Hematopoietic multipotent progenitor cell treated with erythropoietin and hydrocortisone succinate and interleukin-3 and kit ligand, for 17 days (in vitro differentiated cells): Measurements from ENCODE around the gene FRMPD4.
"Not testable (repeated sequence)": the region's sequence is repeated elsewhere in the genome, so short reads cannot be mapped to it uniquely, and the experiment has no call there.

ENCODE experiments used
- DNase-seq: peaks from one replicate; pipeline ENCODE4 v3.0.0-alpha.2; 2015; ENCODE audit warnings: low spot score

Gene FRMPD4

DNA sequence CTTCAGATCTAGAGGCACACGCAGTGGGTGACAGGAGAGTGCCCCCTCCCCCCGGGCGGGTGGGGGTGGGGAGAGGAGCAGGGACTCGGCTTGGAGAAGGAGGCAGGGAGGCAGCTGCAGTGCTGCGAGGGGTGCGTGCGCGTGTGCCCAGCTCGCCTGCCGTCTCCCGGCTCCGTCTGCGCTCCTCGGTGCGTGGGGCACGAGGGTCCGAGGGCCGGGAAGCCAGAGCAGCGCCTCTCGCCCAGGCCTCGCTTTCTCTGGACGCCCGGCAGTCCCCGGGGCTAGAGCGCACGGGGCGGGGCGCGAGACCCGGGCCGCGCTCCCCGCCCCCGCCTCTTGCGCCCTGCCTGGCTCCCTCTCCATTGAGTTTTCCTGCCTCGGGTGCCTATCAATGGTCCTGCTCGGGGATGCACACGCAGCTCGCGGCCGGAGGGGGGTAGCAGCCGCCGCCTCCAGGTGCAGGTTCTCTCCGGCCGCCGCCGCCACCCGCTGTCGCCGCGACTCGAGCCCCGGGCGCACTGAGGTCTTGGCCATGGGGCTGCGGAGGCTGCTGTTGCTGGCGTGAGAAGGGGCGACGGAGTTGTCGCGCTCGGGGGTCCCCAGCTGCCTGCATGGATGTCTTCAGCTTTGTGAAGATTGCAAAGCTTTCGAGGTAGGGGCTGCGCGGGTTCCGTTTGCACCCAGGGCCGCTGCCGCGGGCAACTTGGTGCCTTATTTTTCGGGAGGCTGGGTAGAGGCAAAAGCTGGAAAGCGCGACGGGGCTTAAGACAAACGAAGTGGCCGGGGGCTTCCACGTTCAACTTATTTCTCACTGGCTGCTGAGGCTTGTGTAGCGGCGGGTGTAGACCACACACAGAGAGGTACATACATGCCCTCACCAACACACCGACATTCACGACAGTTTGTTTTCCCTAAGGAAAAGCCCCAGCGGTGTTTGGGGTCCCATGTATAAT lies at the start of gene FRMPD4:
Gene FRMPD4, plus strand, starts transcription at position 113 of the 953 bp plus-strand sequence. Its CDS starts 499 bp downstream, at position 612.
- no peak for DNase-seq

DNA sequence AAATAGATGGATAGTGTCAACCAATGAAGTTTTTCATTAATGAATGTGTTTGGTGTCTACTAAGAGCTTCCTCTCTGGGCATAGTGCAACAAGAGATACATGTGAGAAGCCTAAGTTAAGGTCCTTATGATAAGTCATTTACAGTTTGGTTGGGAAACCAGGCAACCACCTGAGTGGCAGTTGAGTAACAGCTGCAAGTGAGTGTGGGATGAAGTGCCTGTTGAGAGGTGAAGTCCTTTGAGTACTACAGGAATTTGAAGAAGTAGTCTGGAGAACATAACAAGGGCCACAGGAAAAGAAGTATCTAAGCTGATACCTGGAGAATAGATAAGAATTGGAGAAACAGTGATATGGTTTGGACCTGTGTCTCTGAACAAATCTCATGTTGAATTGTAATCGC lies 48.5 kb upstream of the FRMPD4 start:
- DNase-seq: no peak

DNA sequence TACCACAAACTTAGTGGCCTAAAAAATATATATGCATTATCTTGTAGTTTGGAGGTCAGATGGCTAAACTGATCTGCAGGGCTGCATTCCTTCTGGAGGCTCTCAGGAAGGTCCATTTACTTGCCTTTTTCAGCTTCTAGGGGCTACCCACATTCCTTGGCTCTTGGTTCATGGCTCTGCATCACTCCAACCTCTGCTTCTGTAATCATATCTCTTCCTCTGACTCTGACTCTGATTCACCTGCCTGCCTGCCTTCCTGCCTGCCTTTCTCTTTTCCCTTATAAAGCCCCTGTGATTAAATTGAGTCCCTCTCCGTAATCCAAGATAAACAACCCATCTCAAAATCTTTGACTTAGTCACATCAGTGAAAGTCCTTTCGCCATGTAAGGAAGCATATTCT lies 25.0 kb upstream of the FRMPD4 start:
- DNase-seq: no peak

DNA sequence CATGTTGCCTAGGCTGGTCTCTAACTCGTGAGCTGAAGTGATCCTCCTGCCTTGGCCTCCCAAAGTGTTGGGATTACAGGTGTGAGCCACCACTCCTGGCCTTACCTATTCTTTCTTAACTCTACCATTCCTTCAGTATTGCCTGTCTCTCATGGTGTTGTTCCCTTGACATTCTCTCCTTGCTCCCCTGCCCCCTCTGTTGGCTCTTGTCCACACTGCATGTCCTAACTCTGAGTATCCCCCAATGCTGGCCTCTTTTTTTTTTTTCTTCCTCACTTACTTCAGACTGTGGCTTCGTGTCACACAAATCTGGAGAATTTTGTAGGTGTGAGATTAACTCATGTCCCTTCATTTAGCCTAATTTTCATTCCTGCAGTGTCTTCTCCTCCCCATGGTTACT lies 22.9 kb upstream of the FRMPD4 start:
- DNase-seq: no peak

DNA sequence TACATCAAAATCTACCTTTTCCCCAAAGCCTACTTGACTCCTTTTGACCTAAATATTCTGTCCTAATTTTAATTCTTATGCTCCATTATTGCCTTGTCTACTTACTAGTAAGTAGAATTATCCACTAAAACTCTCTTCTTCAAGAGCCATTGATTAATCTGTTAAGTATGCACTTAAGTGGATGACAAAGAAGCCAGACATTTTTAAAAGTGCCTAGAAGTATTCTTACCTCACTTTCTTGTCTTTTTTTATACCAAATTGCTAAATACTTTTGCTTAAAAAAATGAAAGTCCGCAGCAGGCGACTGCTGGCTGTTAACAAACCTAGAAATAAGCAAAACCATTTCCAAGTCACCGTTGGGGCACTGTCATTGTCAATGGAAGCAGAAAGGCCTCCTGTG lies 20.1 kb upstream of the FRMPD4 start:
- no peak for DNase-seq

DNA sequence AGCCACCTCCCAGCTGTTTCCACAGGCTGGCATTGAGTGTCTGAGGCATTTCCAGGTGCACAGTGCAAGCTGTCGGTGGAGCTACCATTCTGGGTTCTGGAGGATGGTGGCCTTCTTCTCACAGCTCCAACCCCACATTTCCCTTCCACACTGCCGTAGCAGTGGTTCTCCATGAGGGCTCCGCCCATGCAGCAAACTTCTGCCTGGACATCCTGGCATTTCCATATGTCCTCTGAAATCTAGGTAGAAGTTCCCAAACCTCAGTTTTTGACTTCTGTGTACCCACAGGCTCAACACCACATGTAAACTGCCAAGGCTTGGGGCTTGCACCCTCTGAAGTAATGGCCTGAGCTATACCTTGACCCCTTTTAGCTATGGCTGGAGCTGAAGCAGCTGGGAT lies 10.3 kb upstream of the FRMPD4 start:
- no peak for DNase-seq

DNA sequence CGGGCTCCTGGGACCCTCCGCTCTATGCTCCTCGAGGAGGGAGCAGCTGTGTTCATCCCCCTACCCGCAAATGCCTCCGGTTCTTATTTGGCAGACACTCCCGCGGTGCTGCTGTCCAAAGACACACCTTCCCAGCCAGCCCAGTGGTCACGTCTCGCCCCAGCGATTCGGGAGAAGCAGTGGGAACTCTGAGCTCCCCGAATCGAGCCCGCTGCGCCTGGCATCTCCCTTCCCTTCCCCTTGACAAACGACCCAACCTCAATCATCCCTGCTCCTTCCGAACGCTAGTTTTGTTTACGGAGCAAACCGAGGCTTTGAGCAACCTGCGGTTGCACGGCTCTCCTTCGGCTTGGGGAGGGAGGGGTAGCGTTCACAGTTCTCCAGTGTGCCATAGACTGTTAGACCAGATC lies 317 bp upstream of the FRMPD4 start:
- no peak for DNase-seq

DNA sequence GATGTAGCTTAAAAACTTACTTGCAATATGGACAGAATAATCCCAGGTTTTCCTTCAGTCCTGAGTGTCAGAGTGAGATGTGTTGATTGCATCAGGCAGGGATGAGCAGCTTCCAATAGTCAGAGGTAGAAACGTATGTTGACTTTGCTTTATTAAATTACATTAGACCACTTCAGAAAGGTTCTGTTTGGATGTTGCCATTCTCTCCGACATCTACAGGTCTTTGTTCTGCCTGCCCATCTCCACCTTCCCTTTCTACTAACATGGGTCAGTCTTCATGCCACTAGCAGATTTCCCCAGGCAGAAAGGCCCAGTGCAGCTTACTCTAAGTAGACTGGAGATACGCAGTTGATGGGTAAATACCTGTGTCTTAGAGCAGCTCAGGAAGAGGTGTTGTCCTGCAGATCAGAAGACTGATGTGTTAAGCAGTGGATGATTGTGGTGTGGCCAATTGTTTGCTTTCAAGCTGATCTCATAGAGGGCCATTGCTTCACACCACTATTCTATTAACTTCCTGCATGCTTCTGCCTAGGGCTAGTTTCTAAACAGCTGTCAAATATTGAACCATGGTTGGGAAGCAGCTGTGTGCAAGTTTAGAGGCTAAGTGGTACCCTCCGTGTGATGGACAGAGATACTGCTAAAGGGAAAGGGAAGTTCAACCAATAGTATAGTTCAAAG lies 1.8 kb downstream of the FRMPD4 start:
- DNase-seq: no peak

DNA sequence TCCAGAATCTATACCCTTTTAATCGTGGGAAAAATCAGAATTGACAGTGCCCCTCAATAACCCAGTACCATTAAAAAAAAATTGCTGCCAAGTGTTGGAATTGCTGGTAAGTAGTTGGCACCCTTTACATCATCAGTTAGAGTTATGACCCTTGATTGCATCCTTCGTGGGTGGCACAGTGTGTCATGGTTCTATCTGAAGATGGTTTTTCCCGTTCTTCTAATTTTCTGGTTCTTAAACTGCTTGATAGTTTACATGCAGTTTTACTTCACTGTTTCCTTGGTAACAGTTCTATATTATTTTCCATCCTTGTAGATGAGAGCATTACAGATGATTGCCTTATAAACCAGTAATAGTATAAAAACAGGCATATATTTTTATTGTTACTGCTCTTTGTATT lies 3.2 kb downstream of the FRMPD4 start:
- DNase-seq: no peak

DNA sequence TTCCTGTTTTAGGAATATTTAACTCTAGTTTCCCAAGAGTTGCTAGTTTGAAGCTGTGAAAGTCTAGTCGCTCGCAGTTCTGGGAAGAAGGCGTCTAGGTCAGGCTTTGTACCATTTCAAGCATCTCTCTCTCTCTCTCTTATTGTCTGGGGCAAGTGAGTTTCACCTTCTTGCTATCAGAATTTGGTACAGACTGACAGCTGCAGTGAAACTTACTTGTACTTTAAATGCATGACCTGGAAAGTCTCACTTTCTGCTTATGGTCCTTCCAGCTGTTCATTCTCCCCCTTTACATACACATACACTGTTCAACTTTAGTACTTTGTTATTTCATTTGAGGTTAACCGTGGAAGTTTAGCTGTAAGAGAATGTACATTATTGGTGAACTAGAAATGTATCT lies 4.4 kb downstream of the FRMPD4 start:
- no peak for DNase-seq

DNA sequence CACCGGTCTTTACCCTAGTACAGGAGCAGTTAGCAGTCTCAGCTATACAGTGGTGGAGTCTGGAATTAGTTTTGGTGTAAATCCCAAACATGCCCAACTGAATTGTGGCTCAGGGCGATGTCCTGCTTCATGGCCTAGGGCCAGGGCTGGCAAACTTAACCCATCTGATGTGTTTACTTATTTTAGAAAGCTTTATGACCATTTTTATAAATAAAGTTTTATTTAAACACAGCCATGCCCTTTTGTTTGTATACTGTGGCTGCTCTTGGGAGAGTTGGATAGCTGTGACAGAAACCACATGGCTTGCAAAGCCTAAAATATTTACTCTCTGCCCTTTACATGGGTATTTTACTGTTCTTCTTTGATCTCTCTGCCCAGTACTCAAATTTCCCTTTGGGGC lies 7.1 kb downstream of the FRMPD4 start:
- DNase-seq: no peak

DNA sequence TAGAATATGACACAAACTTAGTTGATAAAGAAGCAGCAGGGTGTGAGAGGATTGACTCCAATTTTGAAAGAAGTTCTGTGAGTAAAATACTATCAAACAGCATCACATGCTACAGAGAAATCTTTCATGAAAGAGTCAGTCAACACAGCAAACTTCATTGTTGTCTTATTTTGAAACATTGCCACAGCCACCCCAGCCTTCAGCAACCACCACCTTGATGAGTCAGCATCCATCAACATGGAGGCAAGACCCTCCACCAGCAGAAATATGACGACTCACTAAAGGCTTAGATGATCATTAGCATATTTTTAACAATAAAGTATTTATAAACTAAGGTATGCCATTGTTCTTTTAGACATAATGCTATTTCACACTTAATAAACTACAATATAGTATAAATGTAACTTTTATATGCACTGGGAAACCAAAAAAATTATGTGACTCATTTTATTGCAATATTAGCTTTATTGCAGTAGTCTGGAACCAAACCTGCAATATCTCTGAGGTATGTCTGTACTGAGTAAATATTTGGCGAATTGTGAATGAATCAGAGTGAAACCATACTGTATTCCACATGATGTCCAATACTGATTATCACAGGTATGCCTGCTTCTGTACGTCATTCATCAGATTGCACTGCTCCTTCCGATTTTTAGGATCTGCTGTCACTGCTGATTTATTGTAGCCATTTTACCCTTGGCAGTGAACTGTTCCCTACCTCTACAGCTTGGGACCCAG lies 11.6 kb downstream of the FRMPD4 start:
- no peak for DNase-seq

DNA sequence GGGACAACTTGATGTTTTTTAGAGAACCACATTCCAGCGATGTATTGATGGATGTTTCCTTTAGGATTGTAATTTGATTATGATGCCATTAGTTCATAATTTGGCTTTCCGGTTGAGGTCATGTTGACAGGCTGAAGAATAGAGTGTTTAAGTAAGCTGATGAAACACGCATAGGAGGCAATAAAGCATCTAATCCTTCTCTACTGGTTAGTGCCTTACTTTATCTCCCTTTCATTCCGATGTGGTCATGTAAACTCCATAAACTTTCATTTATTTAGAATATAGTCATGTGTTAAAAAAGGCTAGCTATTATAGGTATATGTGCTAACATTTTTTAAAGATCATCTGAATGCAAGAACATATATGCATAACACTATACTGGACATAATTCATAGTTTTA lies 15.0 kb downstream of the FRMPD4 start:
- DNase-seq: no peak

DNA sequence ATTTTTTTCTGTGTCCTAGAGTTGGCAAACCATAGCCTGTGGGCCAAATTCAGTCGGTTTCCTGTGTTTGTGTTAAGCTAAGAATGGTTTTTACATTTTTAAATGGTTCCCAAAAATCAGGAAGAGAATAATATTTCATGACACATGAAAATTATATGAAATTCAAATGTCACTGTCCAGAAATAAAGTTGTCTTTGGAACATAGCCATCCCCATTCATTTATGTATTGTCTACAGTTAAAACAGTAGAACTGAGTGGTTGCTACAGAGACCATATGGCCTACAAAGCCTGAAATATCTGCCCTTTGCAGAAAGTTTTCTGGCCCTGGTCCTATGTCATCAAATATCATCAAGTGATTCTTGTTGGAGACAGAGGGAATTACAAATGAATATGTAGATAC lies 15.5 kb downstream of the FRMPD4 start:
- DNase-seq: no peak

DNA sequence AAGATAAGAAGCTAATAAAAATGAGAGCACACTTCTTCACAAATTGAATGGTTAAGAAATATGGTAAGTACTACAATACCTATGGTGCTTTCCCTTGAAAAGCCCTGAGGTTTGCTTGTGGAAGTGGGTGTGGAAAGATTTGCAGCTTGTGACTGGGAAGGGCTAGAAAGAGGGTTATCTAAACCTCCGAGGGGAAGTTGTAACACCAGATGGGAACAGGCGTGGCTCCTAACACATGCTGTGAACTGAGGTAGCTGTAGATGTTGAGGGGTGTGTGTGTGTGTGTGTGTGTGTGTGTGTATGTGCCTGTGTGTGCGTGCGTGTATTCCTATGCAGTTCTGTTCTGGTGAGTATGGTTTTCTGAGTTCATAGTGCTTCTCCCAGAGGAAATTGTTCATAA lies 21.5 kb downstream of the FRMPD4 start:
- DNase-seq: no peak

DNA sequence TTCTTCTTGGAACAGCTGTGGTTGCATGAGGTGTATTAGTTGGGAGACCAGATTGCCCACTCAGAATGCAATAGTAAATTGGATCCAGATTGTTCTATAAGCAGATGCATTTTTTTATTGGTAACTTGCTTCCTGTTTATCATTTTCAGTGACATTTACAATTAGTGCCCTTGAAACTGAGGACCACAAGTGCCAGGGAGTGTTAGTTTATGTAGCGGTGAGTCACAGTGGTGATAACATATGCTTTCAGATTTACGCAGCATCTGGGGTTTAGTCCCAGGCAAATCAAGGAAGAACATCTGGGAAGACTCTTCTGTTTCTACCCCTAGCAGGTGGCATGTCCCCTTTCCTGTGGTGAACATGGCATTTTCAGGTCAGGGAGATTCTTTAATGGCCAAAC lies 24.1 kb downstream of the FRMPD4 start:
- DNase-seq: no peak

DNA sequence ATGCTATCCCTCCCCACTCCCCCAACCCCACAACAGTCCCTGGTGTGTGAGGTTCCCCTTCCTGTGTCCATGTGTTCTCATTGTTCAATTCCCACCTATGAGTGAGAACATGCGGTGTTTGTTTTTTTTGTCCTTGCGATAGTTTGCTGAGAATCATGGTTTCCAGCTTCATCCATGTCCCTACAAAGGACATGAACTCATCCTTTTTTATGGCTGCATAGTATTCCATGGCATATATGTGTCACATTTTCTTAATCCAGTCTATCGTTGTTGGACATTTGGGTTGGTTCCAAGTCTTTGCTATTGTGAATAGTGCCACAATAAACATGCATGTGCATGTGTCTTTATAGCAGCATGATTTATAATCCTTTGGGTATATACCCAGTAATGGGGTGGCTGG lies 25.9 kb downstream of the FRMPD4 start:
- not testable (repeated sequence) for DNase-seq

DNA sequence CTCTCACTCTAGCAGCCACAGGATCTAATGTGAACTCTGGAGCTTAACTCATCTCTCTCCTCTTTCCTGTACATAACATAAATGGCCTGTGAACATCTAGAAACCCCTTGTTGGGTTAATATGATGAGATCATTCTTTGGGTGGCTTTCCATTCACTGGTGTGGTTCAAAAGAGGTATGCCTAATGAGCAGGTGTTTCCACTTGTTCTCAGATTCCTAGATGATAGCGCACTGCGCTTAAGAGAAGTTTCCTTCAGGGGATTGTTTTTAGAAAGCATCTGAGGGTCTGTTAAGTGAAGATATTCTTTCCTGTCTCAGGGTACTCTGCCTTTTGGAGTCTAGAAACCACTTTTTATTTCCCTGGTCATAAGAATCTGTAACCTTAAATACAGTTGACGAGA lies 32.5 kb downstream of the FRMPD4 start:
- no peak for DNase-seq

DNA sequence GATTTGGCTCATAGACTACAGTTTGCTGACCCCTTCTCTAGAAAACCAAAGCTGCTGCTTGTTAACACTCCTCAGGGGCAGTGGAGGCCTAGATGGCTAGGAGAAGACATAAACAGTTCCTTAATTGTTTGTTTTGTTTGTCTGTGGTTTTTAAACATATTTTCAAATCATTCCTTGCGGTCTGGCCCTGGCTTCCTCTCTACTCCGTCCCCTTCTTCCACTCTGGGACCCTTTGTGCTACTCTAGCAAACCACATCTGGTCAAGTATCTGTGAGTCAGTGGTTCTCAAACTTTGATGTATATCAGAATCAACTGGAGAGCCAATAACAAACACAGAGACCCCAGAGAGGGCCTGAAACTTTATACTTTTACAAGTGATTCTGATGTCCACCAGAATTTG lies 36.1 kb downstream of the FRMPD4 start:
- no peak for DNase-seq

DNA sequence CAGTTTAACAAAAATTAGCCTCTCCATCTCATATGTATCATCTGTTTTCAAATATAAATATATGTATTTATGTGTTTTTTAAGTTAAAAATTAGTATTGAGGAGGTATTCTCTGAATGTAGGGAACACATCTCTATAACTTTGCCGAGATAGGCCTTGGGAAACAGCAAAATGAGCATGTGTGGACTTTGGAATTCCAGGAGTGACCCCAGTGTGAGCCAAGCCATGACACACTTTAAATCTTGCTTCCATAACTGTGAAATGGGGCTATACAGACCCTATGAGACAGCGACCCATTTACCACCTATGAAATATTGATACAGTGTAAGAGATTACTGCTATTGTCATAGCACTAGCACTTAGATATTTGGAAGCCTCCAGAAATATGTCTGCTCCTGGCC lies 58.8 kb downstream of the FRMPD4 start:
- no peak for DNase-seq

DNA sequence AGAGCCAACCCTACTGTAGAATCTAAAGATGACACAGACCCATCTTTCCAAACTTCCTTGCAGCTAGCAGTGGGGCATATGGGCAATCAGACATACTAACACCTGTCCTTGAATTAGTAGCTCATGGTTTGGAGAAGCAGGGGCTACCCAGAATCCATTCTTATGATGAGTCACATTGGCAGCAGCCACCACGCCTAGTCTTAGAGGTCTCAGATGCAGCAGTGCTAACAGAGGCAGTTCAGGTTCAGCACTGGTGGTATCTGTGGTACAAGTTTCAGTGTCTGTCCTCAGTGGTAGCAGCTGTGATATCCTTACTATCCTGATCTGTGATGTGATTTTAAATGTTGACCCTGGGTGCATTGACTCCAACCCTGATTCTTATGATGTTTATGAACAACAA lies 68.1 kb downstream of the FRMPD4 start:
- DNase-seq: no peak

DNA sequence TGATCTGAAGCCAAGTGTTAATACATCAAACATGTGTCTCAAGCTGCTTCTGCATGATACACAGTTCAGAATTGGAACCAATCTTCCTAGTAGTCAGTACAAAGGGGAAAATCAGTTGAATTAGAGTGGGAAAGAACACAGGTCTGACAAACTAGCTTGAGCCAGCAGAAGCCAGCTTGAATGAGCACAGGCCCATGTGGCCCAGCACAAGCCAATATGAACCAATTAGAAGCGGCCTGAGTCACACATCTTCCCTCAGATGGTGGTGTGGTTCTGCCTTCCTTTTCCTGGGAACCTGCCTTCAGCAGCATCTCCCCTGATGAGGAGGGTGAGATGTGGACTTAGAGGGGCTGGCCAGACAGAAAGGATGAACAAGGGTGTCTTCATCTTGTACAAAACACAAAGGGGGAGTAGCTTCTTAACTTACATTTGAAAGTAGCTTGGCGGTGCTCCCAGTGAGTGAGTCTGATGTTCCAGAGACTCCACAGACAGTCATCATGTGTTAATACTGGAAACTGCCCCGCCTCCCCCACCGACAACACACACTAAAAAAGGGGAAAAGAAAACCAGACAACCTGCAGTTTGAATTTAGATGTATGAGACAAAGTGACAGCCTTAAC lies 72.0 kb downstream of the FRMPD4 start:
- DNase-seq: no peak
